Thyroid gland (tissue), 4 donors: ENCODE data around the gene LMBR1.

Source experiments
- POLR2A ChIP-seq, 2 donors: fragments of 450-650 bp; IDR thresholded peaks; one replicate each; pipeline ENCODE4 v1.6.1; 2017; ENCODE audit warnings: antibody characterized with exemption in 2 of 2, mild to moderate bottlenecking in 2 of 2, moderate library complexity in 1 of 2
- TF ChIP-seq, protein P1 (sequence below), 6 experiments: fragments of 200-600 bp in 3 of 6; fragments of 450-650 bp in 3 of 6; sonication (generic) in 3 of 6; IDR thresholded peaks; one replicate each; pipeline ENCODE4 v1.5.1; 2016 to 2019; ENCODE audit warnings: antibody characterized with exemption in 6 of 6, mild to moderate bottlenecking in 2 of 6, inconsistent platforms in 1 of 6, moderate library complexity in 1 of 6

GRCh38 chr7:156832195-156832877 is 60.6 kb downstream of the LMBR1 start:
- TF ChIP-seq, protein P1, sequence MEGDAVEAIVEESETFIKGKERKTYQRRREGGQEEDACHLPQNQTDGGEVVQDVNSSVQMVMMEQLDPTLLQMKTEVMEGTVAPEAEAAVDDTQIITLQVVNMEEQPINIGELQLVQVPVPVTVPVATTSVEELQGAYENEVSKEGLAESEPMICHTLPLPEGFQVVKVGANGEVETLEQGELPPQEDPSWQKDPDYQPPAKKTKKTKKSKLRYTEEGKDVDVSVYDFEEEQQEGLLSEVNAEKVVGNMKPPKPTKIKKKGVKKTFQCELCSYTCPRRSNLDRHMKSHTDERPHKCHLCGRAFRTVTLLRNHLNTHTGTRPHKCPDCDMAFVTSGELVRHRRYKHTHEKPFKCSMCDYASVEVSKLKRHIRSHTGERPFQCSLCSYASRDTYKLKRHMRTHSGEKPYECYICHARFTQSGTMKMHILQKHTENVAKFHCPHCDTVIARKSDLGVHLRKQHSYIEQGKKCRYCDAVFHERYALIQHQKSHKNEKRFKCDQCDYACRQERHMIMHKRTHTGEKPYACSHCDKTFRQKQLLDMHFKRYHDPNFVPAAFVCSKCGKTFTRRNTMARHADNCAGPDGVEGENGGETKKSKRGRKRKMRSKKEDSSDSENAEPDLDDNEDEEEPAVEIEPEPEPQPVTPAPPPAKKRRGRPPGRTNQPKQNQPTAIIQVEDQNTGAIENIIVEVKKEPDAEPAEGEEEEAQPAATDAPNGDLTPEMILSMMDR (IDR thresholded peaks at IDR 0.05), result no peak
- no peak for TF ChIP-seq POLR2A (IDR thresholded peaks at IDR 0.05)
